Daoy (cell line): ENCODE measurements around the gene NFATC4. TPM values are rescaled to one million over a fixed set of nuclear protein-coding genes. Genes with fewer than 3 reads are reported as not detected.

Source experiments
- DNase-seq: peaks from one replicate; pipeline ENCODE4 v3.0.0-alpha.2; 2015; ENCODE audit warnings: low read depth
- total RNA-seq: library from RNA; depleted of rRNA; stranded (reverse); fragments of >200 nt; shearing (Covaris generic); gene quantifications from 2 replicates; pipeline ENCODE4 v1.2.3, GENCODE V29; 2014

Gene NFATC4
- total RNA-seq, 1 experiment from 2014 or later: 14.5 TPM

DNA sequence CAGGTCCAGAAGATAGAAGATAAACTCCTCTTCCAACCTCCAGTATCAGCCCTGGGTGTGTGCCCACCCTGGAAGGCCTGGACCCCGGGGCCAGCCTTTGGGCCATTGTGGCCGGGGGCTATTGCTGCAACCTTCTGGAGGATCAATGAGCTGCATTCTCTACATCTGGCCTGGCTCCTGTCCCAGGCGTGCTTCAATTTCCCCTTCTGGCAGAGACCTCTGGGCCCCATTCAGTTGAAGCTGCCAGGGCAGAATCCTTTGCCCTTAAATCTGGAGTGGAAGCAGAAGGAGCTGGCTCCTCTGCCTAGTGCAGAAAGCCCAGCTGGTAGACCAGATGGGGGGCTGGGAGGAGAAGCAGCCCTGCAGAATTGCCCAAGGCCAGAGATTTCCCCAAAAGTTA lies 40.8 kb downstream of the NFATC4 start:
- DNase-seq: no peak

DNA sequence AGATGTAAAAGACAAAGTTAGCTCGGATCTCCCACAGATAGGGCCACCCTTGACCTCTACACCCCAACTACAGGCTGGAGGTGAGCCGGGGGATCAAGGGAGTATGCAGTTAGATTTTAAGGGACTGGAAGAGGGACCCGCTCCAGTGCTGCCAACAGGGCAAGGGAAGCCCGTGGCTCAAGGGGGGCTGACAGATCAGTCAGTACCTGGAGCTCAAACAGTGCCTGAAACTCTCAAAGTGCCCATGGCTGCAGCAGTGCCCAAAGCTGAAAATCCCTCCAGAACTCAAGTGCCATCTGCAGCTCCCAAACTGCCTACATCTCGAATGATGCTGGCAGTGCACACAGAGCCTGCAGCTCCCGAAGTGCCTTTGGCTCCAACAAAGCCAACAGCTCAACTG lies 41.2 kb downstream of the NFATC4 start:
- DNase-seq: no peak

- DNase-seq: no peak
Measured at GRCh38 chr14:24409956-24410355, 42.0 kb downstream of the NFATC4 start.

DNA sequence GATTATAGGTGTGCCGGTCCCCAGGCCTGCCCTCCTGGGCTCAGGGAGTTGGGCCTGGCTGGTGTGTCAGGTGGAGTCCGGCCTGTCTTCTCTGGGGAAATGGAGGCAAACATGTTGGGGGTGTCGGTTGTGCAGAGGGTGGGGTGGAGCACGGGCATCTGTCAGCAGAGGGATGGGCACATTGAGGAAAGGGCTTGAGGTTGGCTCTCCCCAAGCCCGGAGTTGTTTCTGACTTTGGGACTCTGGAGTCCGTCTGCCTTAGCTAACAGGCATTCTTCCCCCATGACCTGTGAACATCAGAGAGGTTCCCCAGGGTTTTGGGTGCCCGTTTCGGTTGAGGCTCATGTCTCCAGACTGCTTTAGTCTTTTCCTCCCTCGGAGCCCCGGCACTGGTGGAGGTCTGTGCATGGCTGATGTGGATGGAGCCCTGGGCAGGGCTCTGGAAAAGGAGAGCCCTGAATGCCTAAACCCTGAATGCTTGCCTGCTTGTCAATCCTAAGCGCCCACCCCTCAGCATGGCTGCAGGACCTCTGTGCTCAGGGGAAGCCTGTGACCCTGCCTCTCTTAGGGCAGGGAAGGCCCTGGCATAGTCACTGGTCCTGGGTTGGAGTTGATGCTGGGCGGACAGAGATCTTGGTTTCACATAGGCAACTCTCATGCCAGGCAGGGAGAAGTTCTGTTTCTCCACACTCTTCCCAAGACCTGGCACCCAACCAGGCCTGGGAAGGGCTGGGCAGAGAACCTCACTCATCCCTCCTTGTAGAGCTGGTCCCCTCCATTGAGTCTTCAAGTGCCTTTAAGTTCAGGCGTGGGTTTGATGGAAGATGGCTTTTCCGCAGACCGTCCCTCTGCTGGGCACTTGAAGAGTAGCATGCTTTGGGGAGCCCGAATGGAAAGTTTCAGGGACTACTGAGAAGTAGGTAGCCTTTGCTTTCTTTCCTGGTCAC lies 43.7 kb downstream of the NFATC4 start:
- peak; percentile 54 for DNase-seq

GRCh38 chr14:24414077-24414476 lies 46.1 kb downstream of the NFATC4 start:
- DNase-seq: no peak

DNA sequence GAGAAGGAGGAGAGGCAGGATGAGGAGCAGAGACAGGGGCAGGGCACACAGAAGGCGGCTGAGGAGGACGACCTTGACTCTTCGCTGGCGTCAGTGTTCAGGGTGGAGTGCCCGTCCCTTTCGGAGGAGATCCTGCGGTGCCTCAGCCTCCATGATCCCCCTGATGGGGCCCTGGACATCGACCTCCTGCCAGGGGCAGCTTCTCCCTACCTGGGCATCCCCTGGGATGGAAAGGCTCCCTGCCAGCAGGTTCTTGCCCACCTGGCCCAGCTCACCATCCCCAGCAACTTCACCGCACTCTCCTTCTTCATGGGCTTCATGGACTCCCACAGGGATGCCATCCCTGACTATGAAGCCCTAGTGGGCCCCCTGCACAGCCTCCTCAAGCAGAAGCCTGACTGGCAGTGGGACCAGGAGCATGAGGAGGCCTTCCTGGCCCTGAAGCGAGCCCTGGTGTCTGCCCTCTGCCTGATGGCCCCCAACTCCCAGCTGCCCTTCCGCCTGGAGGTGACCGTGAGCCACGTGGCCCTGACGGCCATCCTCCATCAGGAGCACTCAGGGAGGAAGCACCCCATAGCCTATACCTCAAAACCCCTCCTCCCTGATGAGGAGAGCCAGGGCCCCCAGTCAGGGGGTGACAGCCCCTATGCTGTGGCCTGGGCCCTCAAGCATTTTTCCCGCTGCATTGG lies 46.9 kb downstream of the NFATC4 start:
- DNase-seq: no peak

DNA sequence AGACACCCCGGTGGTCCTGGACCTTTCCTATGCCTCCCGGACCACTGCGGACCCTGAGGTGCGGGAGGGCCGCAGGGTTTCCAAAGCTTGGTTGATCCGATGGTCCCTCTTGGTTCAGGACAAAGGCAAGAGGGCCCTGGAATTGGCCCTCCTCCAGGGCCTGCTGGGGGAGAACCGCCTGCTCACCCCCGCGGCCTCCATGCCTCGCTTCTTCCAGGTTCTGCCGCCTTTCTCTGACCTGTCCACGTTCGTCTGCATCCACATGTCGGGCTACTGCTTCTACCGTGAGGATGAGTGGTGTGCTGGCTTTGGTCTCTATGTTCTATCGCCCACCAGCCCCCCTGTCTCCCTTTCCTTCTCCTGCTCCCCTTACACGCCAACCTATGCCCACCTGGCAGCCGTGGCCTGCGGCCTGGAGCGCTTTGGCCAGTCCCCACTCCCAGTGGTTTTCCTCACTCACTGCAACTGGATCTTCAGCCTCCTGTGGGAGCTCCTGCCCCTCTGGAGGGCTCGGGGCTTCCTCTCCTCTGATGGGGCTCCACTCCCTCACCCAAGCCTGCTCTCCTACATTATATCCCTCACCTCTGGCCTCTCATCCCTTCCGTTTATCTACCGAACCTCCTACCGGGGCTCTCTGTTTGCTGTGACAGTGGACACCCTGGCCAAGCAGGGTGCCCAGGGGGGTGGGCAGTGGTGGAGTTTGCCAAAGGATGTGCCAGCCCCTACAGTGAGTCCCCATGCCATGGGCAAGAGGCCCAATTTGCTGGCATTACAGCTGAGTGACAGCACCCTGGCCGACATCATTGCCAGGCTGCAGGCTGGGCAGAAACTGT lies 47.7 kb downstream of the NFATC4 start:
- DNase-seq: no peak

GRCh38 chr14:24416254-24416931 lies 48.4 kb downstream of the NFATC4 start:
- no peak for DNase-seq

GRCh38 chr14:24416932-24417619 lies 49.1 kb downstream of the NFATC4 start:
- DNase-seq: no peak

- DNase-seq: no peak
Measured at GRCh38 chr14:24417832-24418491, 50.0 kb downstream of the NFATC4 start.

DNA sequence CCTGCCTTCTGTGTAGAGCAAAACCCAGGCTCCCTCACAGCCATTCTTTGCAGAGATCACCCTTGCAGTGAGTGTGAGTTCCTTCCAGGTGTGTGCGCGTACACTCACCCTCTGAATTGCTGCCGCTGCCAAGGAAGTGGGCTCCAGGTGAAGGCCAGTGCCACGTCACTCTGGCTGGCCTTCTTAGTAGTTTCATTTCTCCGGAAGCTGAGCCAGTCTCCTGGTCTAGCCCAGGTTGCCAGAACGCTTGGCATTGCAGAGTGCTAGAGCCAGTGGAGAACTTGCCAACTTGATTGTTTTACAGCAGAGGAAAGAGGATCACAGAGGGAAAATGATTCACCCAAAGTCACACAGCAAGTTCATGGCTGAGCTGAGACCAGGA lies 50.5 kb downstream of the NFATC4 start:
- no peak for DNase-seq

- no peak for DNase-seq
Measured at GRCh38 chr14:24422261-24422660, 54.3 kb downstream of the NFATC4 start.

GRCh38 chr14:24422694-24423601 lies 55.0 kb downstream of the NFATC4 start:
- DNase-seq: no peak

DNA sequence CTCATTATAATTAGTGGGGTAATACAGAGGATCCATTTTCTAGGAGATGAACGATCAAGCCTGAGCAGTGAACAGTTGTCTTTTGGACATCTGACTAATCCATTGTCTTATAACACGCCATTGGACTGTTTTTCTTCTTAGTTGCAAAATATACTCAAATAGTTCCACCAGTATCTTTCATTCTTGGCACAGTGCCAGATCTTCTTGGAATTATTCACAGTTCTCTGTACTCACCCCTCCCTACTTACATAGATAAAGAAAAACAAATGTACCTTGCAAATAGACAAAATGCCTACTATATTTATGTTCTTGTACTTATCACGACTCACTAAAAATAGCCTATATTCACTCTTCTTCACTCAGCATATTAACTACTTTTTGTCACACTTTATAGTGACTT lies 57.7 kb downstream of the NFATC4 start:
- DNase-seq: no peak

- no peak for DNase-seq
Measured at GRCh38 chr14:24426150-24426911, 58.3 kb downstream of the NFATC4 start.

DNA sequence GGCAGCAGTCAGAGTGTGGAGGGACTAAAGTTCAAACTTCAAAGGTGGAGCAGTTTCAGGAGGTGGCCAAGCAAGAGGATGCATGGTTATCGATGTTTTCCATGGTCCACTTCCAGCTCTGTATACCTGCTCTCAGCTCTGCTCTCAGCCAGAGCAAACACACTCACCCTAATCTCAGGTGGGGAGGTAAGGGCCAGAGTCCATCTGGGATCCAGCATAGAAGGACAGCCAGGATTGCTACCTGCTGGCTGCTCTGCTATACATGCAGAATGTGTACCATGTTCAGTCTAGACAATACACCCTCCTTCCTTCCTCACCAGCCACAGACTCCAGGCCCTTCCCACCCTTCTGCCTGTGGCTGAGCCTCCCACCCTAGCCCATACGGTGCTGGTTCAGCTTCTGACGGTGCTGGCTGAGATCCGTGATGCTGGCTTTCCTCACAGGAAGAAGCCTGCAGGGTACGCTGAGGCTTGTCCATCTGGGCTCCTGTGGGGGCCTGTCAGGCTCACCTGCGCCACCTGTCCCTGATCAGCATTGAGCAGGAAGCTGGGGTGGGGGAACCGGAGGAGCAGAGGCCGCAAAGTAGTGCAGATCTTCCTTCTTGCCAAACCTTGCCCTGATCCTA lies 59.0 kb downstream of the NFATC4 start:
- no peak for DNase-seq

GRCh38 chr14:24427537-24428508 lies 59.8 kb downstream of the NFATC4 start:
- no peak for DNase-seq
